BJ (cell line): ENCODE results near the gene PKD2. TPM values are rescaled to one million over a fixed set of nuclear protein-coding genes. Genes with fewer than 3 reads are reported as not detected.

Experiments
- CTCF ChIA-PET: fragments of 350-600 bp; formaldehyde crosslinking; extraction: SDS; loops from one replicate; lab custom pipeline; 2021; ENCODE audit warnings: antibody characterized with exemption, inconsistent platforms; lab: Yijun Ruan, JAX
- POLR2A ChIA-PET: fragments of 300-600 bp; sonication (Branson Sonifier 250); formaldehyde crosslinking; extraction: SDS; loops from one replicate; lab custom pipeline; 2021; ENCODE audit warnings: antibody characterized with exemption; lab: Charles Lee
- DNase-seq: peaks from one replicate; pipeline ENCODE4 v3.0.0-alpha.2; 2011; ENCODE audit warnings: low read depth
- H3K27me3 ChIP-seq: 2 replicates; pipeline ENCODE4 v1.6.0; 2011; ENCODE audit warnings: low read length; ENCODE audit not compliant: control insufficient read depth, insufficient read depth
- H3K36me3 ChIP-seq: 2 replicates; pipeline ENCODE4 v1.5.1; 2011; ENCODE audit warnings: low read length; ENCODE audit not compliant: control insufficient read depth, insufficient read depth
- H3K4me3 ChIP-seq: 2 replicates; pipeline ENCODE4 v1.5.1; 2011; ENCODE audit warnings: low read depth, mild to moderate bottlenecking, control low read depth, low read length
- CTCF ChIP-seq: IDR thresholded peaks from 2 replicates; pipeline ENCODE4 v1.5.1; 2011; ENCODE audit warnings: low read depth, mild to moderate bottlenecking, control low read depth, inconsistent platforms, low read length, moderate library complexity; ENCODE audit not compliant: insufficient read depth
- polyA plus RNA-seq: library from polyadenylated mRNA; depleted of rRNA; stranded (reverse); fragments of >200 nt; gene quantifications from 2 replicates; pipeline ENCODE4 v1.2.3, GENCODE V29; 2011

Gene PKD2
- polyA plus RNA-seq, 1 experiment: 67.0 TPM

GRCh38 chr4:87981486-87981885 lies 25.9 kb upstream of the PKD2 start:
- Histone ChIP-seq H3K36me3 (no peaks in the 10 kb centered on the region), H3K4me3 (no peak overlapping the region), H3K27me3 (no peaks in the 10 kb centered on the region)
- CTCF ChIA-PET: no interaction called here
- no peak for TF ChIP-seq CTCF
- POLR2A ChIA-PET: no interaction called here
- DNase-seq: no peak

GRCh38 chr4:87982036-87982435 lies 25.4 kb upstream of the PKD2 start:
- DNase-seq: no peak
- no peaks in the 10 kb centered on the region for H3K36me3 ChIP-seq
- CTCF ChIA-PET: interaction anchor here (1.0 kb wide), 1 partner anchor 8 kb away, joined by 3 read pairs; no protein-coding TSS in a partner anchor
- no peak for TF ChIP-seq CTCF
- POLR2A ChIA-PET: no interaction called here
- H3K4me3 ChIP-seq: no peak overlapping the region
- H3K27me3 ChIP-seq: no peaks in the 10 kb centered on the region

GRCh38 chr4:87982446-87983010 lies 24.9 kb upstream of the PKD2 start:
- Histone ChIP-seq H3K4me3 (no peak overlapping the region), H3K36me3 (no peaks in the 10 kb centered on the region), H3K27me3 (no peaks in the 10 kb centered on the region)
- ChIA-PET POLR2A (no interaction called here), CTCF (interaction anchor here (1.0 to 1.5 kb wide), 2 partner anchors 8 to 9 kb away, joined by 3 to 6 read pairs; no protein-coding TSS in a partner anchor)
- TF ChIP-seq CTCF: no peak
- no peak for DNase-seq

GRCh38 chr4:87983996-87984395 lies 23.4 kb upstream of the PKD2 start:
- ChIA-PET POLR2A (no interaction called here), CTCF (interaction anchor here (1.5 kb wide), 1 partner anchor 10 kb away, joined by 6 read pairs; no protein-coding TSS in a partner anchor)
- TF ChIP-seq CTCF: no peak
- no peaks in the 10 kb centered on the region for H3K36me3 ChIP-seq
- no peak overlapping the region for H3K4me3 ChIP-seq
- H3K27me3 ChIP-seq: no peaks in the 10 kb centered on the region
- DNase-seq: no peak

- H3K36me3 ChIP-seq: no peaks in the 10 kb centered on the region
- DNase-seq: no peak
- CTCF ChIA-PET: interaction anchor here (0.6 to 2.9 kb wide), 14 partner anchors 8 to 307 kb away, joined by 3 to 17 read pairs (median 5); partner anchors contain the start of gene SPP1
- TF ChIP-seq CTCF: peak; percentile 71
- H3K4me3 ChIP-seq: no peak overlapping the region
- POLR2A ChIA-PET: no interaction called here
- no peaks in the 10 kb centered on the region for H3K27me3 ChIP-seq
These were observed 22.1 kb upstream of the PKD2 start for GRCh38 chr4:87985097-87985886.
